Cardiac muscle cell (in vitro differentiated cells and primary cell): ENCODE measurements around the gene UTS2B. TPM values are rescaled to one million over a fixed set of nuclear protein-coding genes. Genes with fewer than 3 reads are reported as not detected.

ENCODE experiments used
- DNase-seq, 2 donors: peaks; one replicate each; pipeline versions ENCODE4 v3.0.0 to v3.0.0-alpha.2; 2010 to 2017; ENCODE audit warnings: low read depth in 1 of 2, low spot score in 1 of 2
- H3K27ac ChIP-seq: fragments of 200-600 bp; sonication (generic); 2 replicates; pipeline ENCODE4 v1.5.1; 2016
- H3K27me3 ChIP-seq: fragments of 200-600 bp; sonication (generic); 2 replicates; pipeline ENCODE4 v1.6.0; 2016; ENCODE audit warnings: control low read depth
- H3K36me3 ChIP-seq: fragments of 200-600 bp; sonication (generic); 2 replicates; pipeline ENCODE4 v1.5.1; 2016; ENCODE audit warnings: control low read depth
- H3K4me1 ChIP-seq: fragments of 200-600 bp; sonication (generic); 2 replicates; pipeline ENCODE4 v1.8.1; 2017; ENCODE audit warnings: low read depth, mild to moderate bottlenecking, mixed run types
- H3K4me3 ChIP-seq: fragments of 200-600 bp; sonication (generic); 2 replicates; pipeline ENCODE4 v1.5.1; 2016; ENCODE audit warnings: mild to moderate bottlenecking
- H3K9me3 ChIP-seq: fragments of 200-600 bp; sonication (generic); 2 replicates; pipeline ENCODE4 v1.5.1; 2017; ENCODE audit warnings: low read depth, mild to moderate bottlenecking, control low read depth
- CTCF ChIP-seq: IDR thresholded peaks from 2 replicates; pipeline ENCODE4 v1.5.1; 2012; ENCODE audit warnings: low read depth, mild to moderate bottlenecking, low read length
- polyA plus RNA-seq: library from polyadenylated mRNA; unstranded; fragments of >200 nt; fragmentation: Nextera tagmentation; extraction: Ambion mirVana; gene quantifications from 2 replicates; pipeline ENCODE4 v1.2.1, GENCODE V29; 2016
- total RNA-seq: library from RNA; depleted of rRNA; stranded (reverse); fragments of >200 nt; gene quantifications from 2 replicates; pipeline ENCODE4 v1.2.3, GENCODE V29; 2016

Gene UTS2B
- total and polyA plus RNA-seq, 2 experiments from 2014 or later: 1.9 TPM; not detected in 1

DNA sequence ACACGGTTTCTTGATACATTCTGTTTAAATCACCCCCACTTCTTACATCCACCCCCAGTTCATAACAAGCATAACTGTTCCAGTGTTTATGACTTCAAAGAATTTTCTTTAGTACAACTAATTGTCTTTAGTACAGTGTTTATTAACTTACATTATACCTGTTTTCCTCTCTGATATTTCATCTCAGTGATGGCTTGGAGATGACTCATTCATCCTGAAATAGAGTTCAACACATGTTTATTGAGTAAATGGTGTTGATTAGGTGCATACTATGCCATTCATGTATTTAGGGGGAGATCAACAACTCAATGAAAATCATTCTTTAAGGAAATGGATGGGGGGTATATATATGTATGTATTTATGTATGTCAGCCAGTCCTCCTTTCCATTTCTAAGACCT lies 21.7 kb upstream of the UTS2B start:
- H3K27me3 ChIP-seq: no peaks in the 10 kb centered on the region
- peaks cover 18% of the 10 kb centered on the region for H3K4me1 ChIP-seq
- H3K27ac ChIP-seq: no peak overlapping the region
- no peak for DNase-seq
- no peaks in the 10 kb centered on the region for H3K9me3 ChIP-seq
- H3K4me3 ChIP-seq: no peak overlapping the region
- H3K36me3 ChIP-seq: no peaks in the 10 kb centered on the region
- TF ChIP-seq CTCF: no peak

- Histone ChIP-seq H3K4me1 (peaks cover 7% of the 10 kb centered on the region), H3K27ac (peak overlapping the region; percentile 54), H3K27me3 (no peaks in the 10 kb centered on the region), H3K9me3 (no peaks in the 10 kb centered on the region), H3K36me3 (no peaks in the 10 kb centered on the region), H3K4me3 (no peak overlapping the region)
- TF ChIP-seq CTCF: no peak
- DNase-seq: peak in 1 of 2 donors; percentile 60
Measured at GRCh38 chr3:191350396-191351090, 20.2 kb upstream of the UTS2B start.

- no peaks in the 10 kb centered on the region for H3K36me3 ChIP-seq
- peaks cover 16% of the 10 kb centered on the region for H3K4me1 ChIP-seq
- no peak for DNase-seq
Measured at GRCh38 chr3:191348098-191348497, 17.8 kb upstream of the UTS2B start.

DNA sequence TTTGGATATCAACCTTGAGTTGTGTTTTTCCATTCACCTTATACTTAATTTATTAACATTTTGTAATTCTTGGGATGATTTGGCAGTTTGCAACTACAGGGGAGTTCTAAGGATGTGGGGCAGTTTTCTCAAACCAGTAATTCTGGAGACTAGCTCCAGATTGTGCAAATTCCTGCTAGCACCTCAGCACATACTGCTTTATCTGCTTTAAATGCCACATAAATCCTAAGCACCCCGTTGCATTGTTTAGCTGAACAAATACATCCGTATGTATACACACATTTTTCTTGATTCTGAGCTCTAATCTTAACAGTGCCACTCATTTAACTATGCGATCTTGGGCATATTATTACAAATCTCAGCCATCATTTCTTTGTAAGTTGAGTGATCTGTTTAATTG lies 16.9 kb upstream of the UTS2B start:
- H3K27me3 ChIP-seq: no peaks in the 10 kb centered on the region
- no peaks in the 10 kb centered on the region for H3K36me3 ChIP-seq
- peaks cover 16% of the 10 kb centered on the region for H3K4me1 ChIP-seq
- H3K9me3 ChIP-seq: no peaks in the 10 kb centered on the region
- no peak for DNase-seq
- no peak overlapping the region for H3K27ac ChIP-seq
- TF ChIP-seq CTCF: no peak
- no peak overlapping the region for H3K4me3 ChIP-seq

More at GRCh38 chr3:191348098-191348497, 17.8 kb upstream of the UTS2B start:
- Histone ChIP-seq H3K27ac (no peak overlapping the region), H3K9me3 (no peaks in the 10 kb centered on the region), H3K27me3 (no peaks in the 10 kb centered on the region), H3K4me3 (no peak overlapping the region)
- no peak for TF ChIP-seq CTCF

GRCh38 chr3:191345334-191345733 lies 15.0 kb upstream of the UTS2B start:
- DNase-seq: peak in 1 of 2 donors; percentile 37
- H3K4me3 ChIP-seq: no peak overlapping the region
- H3K9me3 ChIP-seq: no peaks in the 10 kb centered on the region
- no peak for TF ChIP-seq CTCF
- H3K27me3 ChIP-seq: no peaks in the 10 kb centered on the region
- H3K27ac ChIP-seq: no peak overlapping the region
- H3K36me3 ChIP-seq: no peaks in the 10 kb centered on the region
- peaks cover 8% of the 10 kb centered on the region for H3K4me1 ChIP-seq

- no peak overlapping the region for H3K4me3 ChIP-seq
- TF ChIP-seq CTCF: no peak
- DNase-seq: no peak
Measured at GRCh38 chr3:191343913-191344312, 13.6 kb upstream of the UTS2B start.

More at GRCh38 chr3:191343913-191344312, 13.6 kb upstream of the UTS2B start:
- H3K27me3 ChIP-seq: no peaks in the 10 kb centered on the region
- H3K36me3 ChIP-seq: no peaks in the 10 kb centered on the region
- peaks cover 21% of the 10 kb centered on the region for H3K4me1 ChIP-seq
- H3K27ac ChIP-seq: peak overlapping the region; percentile 16
- H3K9me3 ChIP-seq: no peaks in the 10 kb centered on the region
